ENCODE data around the gene RNF130. TPM values are rescaled to one million over a fixed set of nuclear protein-coding genes. Genes with fewer than 3 reads are reported as not detected.

The RNF130 gene, protein sequence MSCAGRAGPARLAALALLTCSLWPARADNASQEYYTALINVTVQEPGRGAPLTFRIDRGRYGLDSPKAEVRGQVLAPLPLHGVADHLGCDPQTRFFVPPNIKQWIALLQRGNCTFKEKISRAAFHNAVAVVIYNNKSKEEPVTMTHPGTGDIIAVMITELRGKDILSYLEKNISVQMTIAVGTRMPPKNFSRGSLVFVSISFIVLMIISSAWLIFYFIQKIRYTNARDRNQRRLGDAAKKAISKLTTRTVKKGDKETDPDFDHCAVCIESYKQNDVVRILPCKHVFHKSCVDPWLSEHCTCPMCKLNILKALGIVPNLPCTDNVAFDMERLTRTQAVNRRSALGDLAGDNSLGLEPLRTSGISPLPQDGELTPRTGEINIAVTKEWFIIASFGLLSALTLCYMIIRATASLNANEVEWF
- total RNA-seq (2022; extraction: Qiagen RNA extraction; ENCODE audit: low read depth) = 32.2 to 43.9 TPM (median 41.4 TPM) in 5 replicates

DNA sequence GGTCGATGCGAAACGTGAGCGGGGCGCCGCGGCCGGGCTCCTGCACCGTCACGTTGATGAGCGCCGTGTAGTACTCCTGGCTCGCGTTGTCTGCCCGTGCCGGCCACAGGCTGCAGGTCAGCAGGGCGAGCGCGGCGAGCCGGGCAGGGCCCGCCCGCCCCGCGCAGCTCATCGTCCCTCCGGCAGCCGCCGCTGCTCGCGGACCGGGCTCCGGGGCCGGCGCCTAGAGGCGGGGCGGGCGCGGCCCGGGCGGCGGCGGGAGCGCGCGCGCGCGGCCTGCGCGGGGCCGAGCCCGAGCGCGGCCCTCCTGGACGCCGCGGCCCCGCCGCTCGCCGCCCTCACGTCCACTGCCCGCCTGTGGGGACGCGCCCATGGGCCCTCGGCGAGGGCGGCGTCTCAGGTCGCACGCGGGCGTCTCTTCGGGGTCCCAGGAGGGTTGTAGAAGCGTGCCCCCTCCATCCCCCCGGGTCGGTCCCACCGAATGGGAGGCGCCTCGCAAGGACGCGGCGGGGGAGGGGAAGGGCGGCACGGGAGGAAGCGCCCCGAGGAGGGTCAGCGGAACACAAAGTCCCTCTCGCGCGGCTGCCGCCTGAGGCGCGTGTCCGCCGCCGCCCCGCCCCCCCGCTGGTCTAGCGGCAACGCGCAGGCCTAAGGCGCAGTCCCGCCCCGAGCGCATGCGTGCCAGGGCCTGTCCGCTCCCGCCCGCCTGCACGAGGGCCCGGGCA, at the start of gene RNF130:
RNF130 (minus strand) TSS at position 229 of the 725 bp plus-strand sequence; CDS start at position 172, 57 bp downstream.

DNA sequence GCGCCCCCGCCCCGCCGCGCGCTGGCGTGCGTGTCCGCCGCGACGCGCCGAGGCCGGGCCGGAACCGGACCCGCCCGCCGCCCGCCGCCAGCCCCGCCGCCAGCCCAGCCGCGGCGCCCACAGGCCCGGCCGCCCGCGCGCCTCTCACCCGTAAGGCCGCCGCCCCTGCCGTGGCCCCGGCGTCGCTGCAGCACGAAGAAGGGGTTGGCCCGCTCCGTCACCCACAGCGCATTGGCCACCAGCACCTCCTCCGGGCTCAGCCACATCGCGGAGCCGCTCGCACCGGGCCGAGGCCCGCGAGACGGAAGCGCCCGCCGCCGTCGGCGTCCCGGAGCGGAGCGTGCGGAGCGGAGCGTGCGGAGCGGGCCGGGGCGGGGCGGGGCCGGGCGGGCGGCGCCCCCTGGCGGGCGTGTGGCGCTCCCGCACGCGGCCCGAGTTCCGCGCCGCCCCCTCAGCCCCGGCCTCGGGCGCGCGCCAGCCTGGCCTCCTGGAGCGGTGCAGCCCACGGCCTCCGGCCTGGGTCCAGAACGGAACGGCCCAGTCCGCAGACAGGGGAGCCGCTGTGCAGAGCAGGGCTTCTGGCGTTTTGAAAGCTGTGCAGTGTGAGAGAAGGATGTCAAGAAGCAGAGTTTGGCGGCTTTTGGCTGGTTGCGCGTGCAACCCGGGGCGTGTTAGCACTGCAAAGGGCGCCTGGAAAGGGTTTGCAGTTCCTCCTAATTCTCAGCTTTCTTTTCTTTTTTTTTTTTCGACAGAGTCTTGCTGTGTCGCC, 163.8 kb downstream of the RNF130 start, which contains the start of gene TBC1D9B:
TBC1D9B (minus strand) TSS at position 342 of the 769 bp plus-strand sequence; CDS start at position 266, 76 bp downstream.

Other genes with a start within 250 kb of the RNF130 start
- gene MRNIP, start 212.9 kb downstream of the RNF130 start, total RNA-seq (2022; extraction: Qiagen RNA extraction; ENCODE audit: low read depth) = 11.5 to 22.9 TPM (median 20.2 TPM) in 5 replicates
- gene TBC1D9B, start 163.9 kb downstream of the RNF130 start, total RNA-seq (2022; extraction: Qiagen RNA extraction; ENCODE audit: low read depth) = 54.5 to 68.3 TPM (median 66.8 TPM) in 5 replicates
- 0.07 to 0.18 TPM (median 0.14 TPM) in 4 of 5 replicates, not detected in the other for gene RASGEF1C, start 137.5 kb upstream of the RNF130 start, total RNA-seq (2022; extraction: Qiagen RNA extraction; ENCODE audit: low read depth)
- gene MAPK9, start 220.3 kb upstream of the RNF130 start, total RNA-seq (2022; extraction: Qiagen RNA extraction; ENCODE audit: low read depth) = 31.0 to 46.5 TPM (median 41.9 TPM) in 5 replicates